Measurements from ENCODE around the gene RASGEF1C.

Gene RASGEF1C

DNA sequence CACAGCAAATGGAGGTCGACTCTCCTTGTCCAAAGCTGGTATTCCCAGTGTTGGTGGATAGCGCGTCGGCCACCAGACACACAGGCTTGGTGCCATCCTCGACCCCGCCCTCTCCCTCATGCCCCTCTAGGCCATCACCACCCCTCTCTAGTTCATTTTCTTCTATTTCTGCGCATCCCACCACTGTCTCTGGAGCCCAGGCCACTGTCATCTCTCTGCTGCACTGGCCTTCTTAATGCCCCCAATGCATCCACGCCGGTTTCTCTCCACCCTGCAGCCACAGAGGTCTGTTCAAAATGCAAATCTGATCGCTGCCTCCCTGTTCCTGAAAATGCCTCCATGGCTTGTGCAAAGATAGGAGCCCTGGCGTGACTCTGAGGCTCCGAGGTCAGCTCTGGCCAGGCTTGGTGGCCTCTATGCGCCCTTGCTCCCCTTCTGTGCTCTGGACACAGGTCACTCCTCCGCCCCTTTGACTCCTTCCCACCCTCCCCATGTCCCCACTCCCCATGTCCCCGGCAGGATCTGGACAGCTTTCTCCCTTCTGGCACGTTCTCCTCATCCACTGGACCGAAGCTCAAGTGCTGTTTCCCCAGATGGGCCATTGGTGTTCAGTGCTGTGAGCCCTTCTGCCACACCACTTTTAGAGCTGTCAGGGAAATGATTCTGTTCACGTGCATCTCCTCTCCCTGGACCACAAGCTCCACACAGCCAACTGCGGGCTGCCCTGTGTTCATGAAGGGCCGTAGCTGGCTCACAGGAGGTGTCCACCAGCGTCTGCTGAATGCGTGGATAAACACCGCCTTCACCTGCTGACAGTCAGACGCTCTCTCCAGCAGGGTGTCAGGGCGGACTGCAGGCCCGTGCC is 77.9 kb downstream of the RASGEF1C start:
- ChIA-PET CTCF (no interaction called here), POLR2A (interaction anchor here (0.7 kb wide), 1 partner anchor 426 kb away, joined by 3 read pairs; no protein-coding TSS in a partner anchor)
- no peak for DNase-seq (ENCODE audit: extremely low spot score)
- TF ChIP-seq FOXM1 (IDR thresholded peaks at IDR 0.05; ENCODE audit: borderline replicate concordance): no peak
- no peak for TF ChIP-seq SUZ12 (IDR thresholded peaks at IDR 0.05)
- TF ChIP-seq NFRKB (IDR thresholded peaks at IDR 0.05): no peak
- TF ChIP-seq ZNF384 (IDR thresholded peaks at IDR 0.05): no peak
- no peak for TF ChIP-seq CTBP1 (IDR thresholded peaks at IDR 0.05; ENCODE audit: borderline replicate concordance)
- no peak for TF ChIP-seq FOXK2 (IDR thresholded peaks at IDR 0.05)
- TF ChIP-seq SP1 (IDR thresholded peaks at IDR 0.05): no peak
- TF ChIP-seq FOXA1 (IDR thresholded peaks at IDR 0.05): no peak
- TF ChIP-seq HDGF (IDR thresholded peaks at IDR 0.05; ENCODE audit: borderline replicate concordance): no peak
- no peak for TF ChIP-seq BHLHE40 (IDR thresholded peaks at IDR 0.05; ENCODE audit: borderline replicate concordance)
- no peak for TF ChIP-seq TARDBP (IDR thresholded peaks at IDR 0.05)
- no peak for TF ChIP-seq ARNT (IDR thresholded peaks at IDR 0.05)
- TF ChIP-seq, protein P1, sequence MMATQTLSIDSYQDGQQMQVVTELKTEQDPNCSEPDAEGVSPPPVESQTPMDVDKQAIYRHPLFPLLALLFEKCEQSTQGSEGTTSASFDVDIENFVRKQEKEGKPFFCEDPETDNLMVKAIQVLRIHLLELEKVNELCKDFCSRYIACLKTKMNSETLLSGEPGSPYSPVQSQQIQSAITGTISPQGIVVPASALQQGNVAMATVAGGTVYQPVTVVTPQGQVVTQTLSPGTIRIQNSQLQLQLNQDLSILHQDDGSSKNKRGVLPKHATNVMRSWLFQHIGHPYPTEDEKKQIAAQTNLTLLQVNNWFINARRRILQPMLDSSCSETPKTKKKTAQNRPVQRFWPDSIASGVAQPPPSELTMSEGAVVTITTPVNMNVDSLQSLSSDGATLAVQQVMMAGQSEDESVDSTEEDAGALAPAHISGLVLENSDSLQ (IDR thresholded peaks at IDR 0.05): no peak
- TF ChIP-seq L3MBTL2 (conservative IDR thresholded peaks at IDR 0.05): no peak
- TF ChIP-seq LEF1 (IDR thresholded peaks at IDR 0.05; ENCODE audit: borderline replicate concordance): no peak
- no peak for TF ChIP-seq ELF4 (IDR thresholded peaks at IDR 0.05)

DNA sequence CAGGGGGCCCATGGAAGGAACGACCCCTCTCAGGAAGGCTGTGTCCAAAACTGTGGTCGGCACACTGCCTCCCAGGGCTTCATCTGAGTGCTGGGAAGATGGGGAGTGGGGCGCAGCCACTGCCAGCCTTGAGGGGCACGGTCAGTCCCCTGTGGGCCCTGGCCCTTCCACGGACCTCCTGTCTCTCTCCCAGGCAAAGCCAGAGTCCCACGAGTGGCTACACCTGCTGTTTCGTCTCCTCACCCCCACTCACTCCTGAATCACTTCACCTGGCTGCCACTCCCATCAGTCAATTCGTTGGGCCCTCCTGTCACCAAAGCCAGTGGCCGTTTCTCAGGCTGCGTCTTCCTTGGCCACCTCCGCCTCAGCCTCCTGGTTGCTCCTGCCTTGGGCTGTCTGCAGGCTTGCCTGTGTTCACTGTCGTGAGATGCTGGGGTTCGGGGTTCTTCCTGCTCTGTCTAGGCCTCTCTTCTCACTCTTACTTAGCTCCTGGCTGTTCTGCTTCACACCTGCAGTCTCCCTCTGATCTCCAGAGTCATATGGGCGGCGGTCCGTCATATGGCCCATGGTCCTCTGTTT is 78.6 kb downstream of the RASGEF1C start:
- TF ChIP-seq L3MBTL2 (conservative IDR thresholded peaks at IDR 0.05) (no peak), SUZ12 (IDR thresholded peaks at IDR 0.05) (no peak), SP1 (IDR thresholded peaks at IDR 0.05) (no peak)
- POLR2A ChIA-PET: no interaction called here
- CTCF ChIA-PET: no interaction called here
- DNase-seq (ENCODE audit: extremely low spot score): no peak

DNA sequence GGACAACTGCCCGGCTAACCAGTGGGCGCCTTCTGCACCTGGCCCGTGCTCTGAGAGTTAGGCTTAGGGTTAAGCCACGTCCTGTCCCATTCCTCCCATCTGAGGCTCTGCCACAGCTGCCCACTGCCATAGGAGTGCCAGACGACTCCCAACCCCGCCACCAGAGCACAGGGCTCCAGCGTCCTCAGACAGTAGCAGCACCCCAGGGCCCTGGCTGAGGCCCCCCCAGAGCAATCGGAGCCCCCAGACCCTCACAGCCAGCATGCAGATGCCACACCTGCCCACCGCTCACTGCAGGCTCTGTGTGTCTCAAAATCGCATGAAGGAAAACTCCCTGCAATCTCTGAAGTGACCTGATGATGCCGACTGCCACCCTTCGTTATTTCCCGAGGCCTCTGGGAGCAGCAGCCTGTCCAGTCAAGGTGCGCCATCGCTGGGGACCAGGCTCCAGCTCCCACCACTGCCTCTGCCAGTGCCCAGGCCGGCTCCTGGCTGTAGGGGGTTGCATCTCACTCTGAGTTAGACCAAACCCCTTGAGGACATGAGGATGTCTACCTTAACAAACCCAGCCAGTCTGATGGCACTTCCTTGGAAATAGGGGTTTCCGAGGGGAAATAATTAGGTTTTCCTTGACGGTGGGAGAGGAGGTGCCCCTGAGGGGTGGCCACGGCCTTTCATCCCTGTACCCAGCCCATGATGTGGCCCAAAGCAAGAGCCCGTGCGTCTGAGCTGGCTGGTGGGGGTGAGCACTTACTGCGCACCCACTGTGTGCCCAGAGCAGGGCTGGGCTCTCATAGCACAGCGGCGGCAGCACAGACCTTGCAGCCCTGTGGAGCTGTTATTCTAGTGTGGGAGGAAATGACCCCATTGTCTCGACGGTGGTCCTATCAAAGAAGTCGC is 79.5 kb downstream of the RASGEF1C start:
- POLR2A ChIA-PET: no interaction called here

DNA sequence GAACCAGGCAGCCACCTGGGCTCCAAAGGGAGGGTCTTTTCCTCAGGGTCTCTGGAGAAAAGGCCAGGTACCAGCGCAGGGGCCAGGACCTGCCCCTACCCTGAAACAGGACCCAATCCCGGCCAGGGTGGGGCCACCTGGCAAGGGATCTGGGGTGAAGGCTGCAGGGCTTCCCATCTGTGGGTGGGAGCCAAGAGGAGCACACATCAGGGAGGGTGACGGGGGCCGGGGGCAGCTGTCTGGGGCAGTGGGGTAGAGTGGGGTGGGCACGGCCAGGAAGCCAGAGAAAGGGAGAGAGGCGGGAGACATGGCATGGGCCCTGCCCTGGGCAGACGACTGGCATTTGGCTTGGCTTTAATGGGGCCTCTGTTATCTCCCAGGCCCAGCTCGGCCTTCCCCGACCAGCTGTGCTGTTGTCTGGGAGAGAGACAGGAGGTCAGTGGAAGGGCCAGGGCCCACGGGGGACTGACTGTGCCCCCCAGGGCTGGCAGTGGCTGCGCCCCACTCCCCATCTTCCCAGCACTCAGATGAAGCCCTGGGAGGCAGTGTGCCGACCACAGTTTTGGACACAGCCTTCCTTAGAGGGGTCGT is 80.2 kb downstream of the RASGEF1C start:
- POLR2A ChIA-PET: no interaction called here
- DNase-seq (ENCODE audit: extremely low spot score): no peak
- CTCF ChIA-PET: interaction anchor here (1.2 kb wide), 1 partner anchor 185 kb away, joined by 3 read pairs; no protein-coding TSS in a partner anchor
- TF ChIP-seq TARDBP (IDR thresholded peaks at IDR 0.05) (no peak), FOXM1 (IDR thresholded peaks at IDR 0.05; ENCODE audit: borderline replicate concordance) (no peak), HDGF (IDR thresholded peaks at IDR 0.05; ENCODE audit: borderline replicate concordance) (no peak), ZNF384 (IDR thresholded peaks at IDR 0.05) (no peak), NFRKB (IDR thresholded peaks at IDR 0.05) (no peak), LEF1 (IDR thresholded peaks at IDR 0.05; ENCODE audit: borderline replicate concordance) (no peak), FOXK2 (IDR thresholded peaks at IDR 0.05) (no peak), CTBP1 (IDR thresholded peaks at IDR 0.05; ENCODE audit: borderline replicate concordance) (no peak), SUZ12 (IDR thresholded peaks at IDR 0.05) (no peak), FOXA1 (IDR thresholded peaks at IDR 0.05) (no peak), ARNT (IDR thresholded peaks at IDR 0.05) (no peak), ELF4 (IDR thresholded peaks at IDR 0.05) (no peak), L3MBTL2 (conservative IDR thresholded peaks at IDR 0.05) (no peak), BHLHE40 (IDR thresholded peaks at IDR 0.05; ENCODE audit: borderline replicate concordance) (no peak), SP1 (IDR thresholded peaks at IDR 0.05) (no peak)
- TF ChIP-seq, protein P1 (IDR thresholded peaks at IDR 0.05): no peak

More for the DNA sequence above, 79.5 kb downstream of the RASGEF1C start:
- CTCF ChIA-PET: no interaction called here
- DNase-seq (ENCODE audit: extremely low spot score): no peak
- no peak for TF ChIP-seq FOXA1 (IDR thresholded peaks at IDR 0.05)
- TF ChIP-seq LEF1 (IDR thresholded peaks at IDR 0.05; ENCODE audit: borderline replicate concordance): no peak
- no peak for TF ChIP-seq HDGF (IDR thresholded peaks at IDR 0.05; ENCODE audit: borderline replicate concordance)
- TF ChIP-seq, protein P1 (IDR thresholded peaks at IDR 0.05): no peak
- no peak for TF ChIP-seq NFRKB (IDR thresholded peaks at IDR 0.05)
- no peak for TF ChIP-seq ELF4 (IDR thresholded peaks at IDR 0.05)
- TF ChIP-seq FOXK2 (IDR thresholded peaks at IDR 0.05): no peak
